ENCODE data around the gene MIOX. TPM values are rescaled to one million over a fixed set of nuclear protein-coding genes. Genes with fewer than 3 reads are reported as not detected.

Gene MIOX
- total and polyA plus RNA-seq, 2 of the 13 experiments (the other 11 are each of a cell fraction or from before 2014, with no cell fraction given), result 1.5 to 2.9 TPM

DNA sequence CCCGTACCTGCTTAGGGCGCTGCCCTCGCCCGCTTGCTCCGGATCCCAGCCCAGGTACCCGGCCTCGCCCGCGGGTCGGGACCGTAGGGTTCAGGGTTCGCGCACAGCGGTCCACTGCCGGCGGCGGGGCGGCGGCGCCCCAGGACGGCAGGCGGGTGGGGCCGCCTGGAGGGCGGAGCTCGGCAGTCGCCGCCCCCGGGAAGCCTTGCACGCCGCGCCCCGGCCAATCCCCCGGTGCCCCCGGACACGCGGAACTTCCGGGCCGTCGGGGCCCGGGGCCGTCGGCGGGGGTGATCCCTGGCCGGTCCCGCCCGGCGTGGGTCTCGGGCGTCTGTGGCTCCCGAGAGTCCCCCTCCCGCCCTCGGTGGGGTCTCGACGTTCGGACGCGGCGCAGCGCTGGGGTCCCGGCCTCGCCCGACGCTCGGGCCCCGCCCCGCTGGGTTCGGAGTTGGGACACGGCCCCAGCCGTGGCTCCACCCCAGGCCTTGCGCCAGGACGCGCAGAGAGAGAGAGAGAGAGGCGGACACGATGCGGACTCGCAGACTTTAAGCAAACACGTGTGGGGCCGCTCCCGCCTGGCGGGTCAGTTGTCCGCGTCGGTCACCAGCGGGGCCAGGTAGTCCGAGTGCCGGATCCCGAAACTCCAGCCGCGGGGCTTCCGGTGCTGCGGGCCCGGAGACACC is 43.4 kb downstream of the MIOX start, which contains the start of gene TYMP (continued):
- TF ChIP-seq ZNF260 (CRISPR knock-in tag; IDR thresholded peaks at IDR 0.05; ENCODE audit: borderline replicate concordance, low read depth) (no peak), TBP (CRISPR knock-in tag; IDR thresholded peaks at IDR 0.05) (no peak), ZC3H13 (CRISPR knock-in tag; IDR thresholded peaks at IDR 0.05) (peak; percentile 80; the same call in 1 of the 2 replicates), CCAR2 (optimal IDR thresholded peaks at IDR 0.05; ENCODE audit: low read depth, low read length) (no peak), XBP1 (CRISPR knock-in tag; IDR thresholded peaks at IDR 0.05) (no peak), ZNF816 (CRISPR knock-in tag; IDR thresholded peaks at IDR 0.05; ENCODE audit: borderline replicate concordance) (no peak), POLR2AphosphoS5 (IDR thresholded peaks at IDR 0.05; ENCODE audit: low read depth, low read length) (peak; percentile 40), ZNF530 (CRISPR knock-in tag; IDR thresholded peaks at IDR 0.05; ENCODE audit: low read depth) (no peak), ZNF101 (CRISPR knock-in tag; IDR thresholded peaks at IDR 0.05; ENCODE audit: borderline replicate concordance, low read depth) (0 out of 2 replicates have a peak, but pooled peaks have one; percentile 41), ELF3 (CRISPR knock-in tag; IDR thresholded peaks at IDR 0.05) (no peak; the same call in 1 of the 2 replicates), ZNF317 (CRISPR knock-in tag; IDR thresholded peaks at IDR 0.05) (peak; percentile 70; the same call in 1 of the 2 replicates), ZNF234 (CRISPR knock-in tag; conservative IDR thresholded peaks at IDR 0.05) (peak; percentile 35), NFKB2 (CRISPR knock-in tag; IDR thresholded peaks at IDR 0.05; ENCODE audit: borderline replicate concordance) (no peak), YY1 (IDR thresholded peaks at IDR 0.05; ENCODE audit: insufficient read depth, insufficient replicate concordance, low read depth, low read length) (no peak), ZNF75D (CRISPR knock-in tag; IDR thresholded peaks at IDR 0.05; ENCODE audit: borderline replicate concordance) (no peak), ZSCAN21 (CRISPR knock-in tag; IDR thresholded peaks at IDR 0.05; ENCODE audit: borderline replicate concordance) (peak; percentile 37; the same call in 1 of the 2 replicates), MEIS2 (CRISPR knock-in tag; IDR thresholded peaks at IDR 0.05) (peak; percentile 13; the same call in 1 of the 2 replicates), ZNF382 (CRISPR knock-in tag; IDR thresholded peaks at IDR 0.05; ENCODE audit: borderline replicate concordance) (no peak), PITX1 (CRISPR knock-in tag; IDR thresholded peaks at IDR 0.05) (peak; percentile 35), RAD21 (CRISPR knock-in tag; IDR thresholded peaks at IDR 0.05) (no peak), ARNT2 (CRISPR knock-in tag; IDR thresholded peaks at IDR 0.05; ENCODE audit: low read depth) (0 out of 2 replicates have a peak, but pooled peaks have one; percentile 43), KMT2B (CRISPR knock-in tag; IDR thresholded peaks at IDR 0.05) (no peak)
- TF ChIP-seq, protein P1, sequence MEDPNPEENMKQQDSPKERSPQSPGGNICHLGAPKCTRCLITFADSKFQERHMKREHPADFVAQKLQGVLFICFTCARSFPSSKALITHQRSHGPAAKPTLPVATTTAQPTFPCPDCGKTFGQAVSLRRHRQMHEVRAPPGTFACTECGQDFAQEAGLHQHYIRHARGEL (CRISPR knock-in tag; IDR thresholded peaks at IDR 0.05), result no peak
- TF ChIP-seq, protein P2, sequence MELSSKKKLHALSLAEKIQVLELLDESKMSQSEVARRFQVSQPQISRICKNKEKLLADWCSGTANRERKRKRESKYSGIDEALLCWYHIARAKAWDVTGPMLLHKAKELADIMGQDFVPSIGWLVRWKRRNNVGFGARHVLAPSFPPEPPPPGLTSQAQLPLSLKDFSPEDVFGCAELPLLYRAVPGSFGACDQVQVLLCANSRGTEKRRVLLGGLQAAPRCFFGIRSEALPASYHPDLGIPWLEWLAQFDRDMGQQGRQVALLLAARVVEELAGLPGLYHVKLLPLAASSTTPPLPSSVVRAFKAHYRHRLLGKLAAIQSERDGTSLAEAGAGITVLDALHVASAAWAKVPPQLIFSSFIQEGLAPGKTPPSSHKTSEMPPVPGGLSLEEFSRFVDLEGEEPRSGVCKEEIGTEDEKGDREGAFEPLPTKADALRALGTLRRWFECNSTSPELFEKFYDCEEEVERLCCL (CRISPR knock-in tag; IDR thresholded peaks at IDR 0.05; ENCODE audit: borderline replicate concordance), result no peak
- TF ChIP-seq, protein P3, sequence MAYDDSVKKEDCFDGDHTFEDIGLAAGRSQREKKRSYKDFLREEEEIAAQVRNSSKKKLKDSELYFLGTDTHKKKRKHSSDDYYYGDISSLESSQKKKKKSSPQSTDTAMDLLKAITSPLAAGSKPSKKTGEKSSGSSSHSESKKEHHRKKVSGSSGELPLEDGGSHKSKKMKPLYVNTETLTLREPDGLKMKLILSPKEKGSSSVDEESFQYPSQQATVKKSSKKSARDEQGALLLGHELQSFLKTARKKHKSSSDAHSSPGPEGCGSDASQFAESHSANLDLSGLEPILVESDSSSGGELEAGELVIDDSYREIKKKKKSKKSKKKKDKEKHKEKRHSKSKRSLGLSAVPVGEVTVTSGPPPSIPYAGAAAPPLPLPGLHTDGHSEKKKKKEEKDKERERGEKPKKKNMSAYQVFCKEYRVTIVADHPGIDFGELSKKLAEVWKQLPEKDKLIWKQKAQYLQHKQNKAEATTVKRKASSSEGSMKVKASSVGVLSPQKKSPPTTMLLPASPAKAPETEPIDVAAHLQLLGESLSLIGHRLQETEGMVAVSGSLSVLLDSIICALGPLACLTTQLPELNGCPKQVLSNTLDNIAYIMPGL (CRISPR knock-in tag; IDR thresholded peaks at IDR 0.05; ENCODE audit: borderline replicate concordance in 1 of 2, low read depth in 1 of 2), result peak in 1 of 2 experiments; percentile 60; a peak in 1 of 4 replicates
